H9 (cell line): ENCODE data around the gene ZSWIM2. TPM values are rescaled to one million over a fixed set of nuclear protein-coding genes. Genes with fewer than 3 reads are reported as not detected.

Source experiments
- DNase-seq: peaks from one replicate; pipeline ENCODE4 v3.0.0-alpha.2; 2017
- H2AFZ ChIP-seq: one replicate; pipeline ENCODE4 v1.6.1; 2013; ENCODE audit warnings: mild to moderate bottlenecking, low read length, control low read depth, moderate library complexity
- H2AK5ac ChIP-seq: 2 replicates; pipeline ENCODE4 v1.6.1; 2013; ENCODE audit warnings: low read length, control low read depth, mixed read lengths; ENCODE audit not compliant: insufficient read length
- H2BK120ac ChIP-seq: one replicate; pipeline ENCODE4 v1.6.1; 2013; ENCODE audit warnings: low read depth, mild to moderate bottlenecking, low read length, control low read depth, inconsistent platforms; ENCODE audit not compliant: poor library complexity, severe bottlenecking
- H2BK12ac ChIP-seq: 2 replicates; pipeline ENCODE4 v1.6.1; 2013; ENCODE audit warnings: low read length, control low read depth, mixed read lengths, low read depth; ENCODE audit not compliant: insufficient read length
- H2BK15ac ChIP-seq: 2 replicates; pipeline ENCODE4 v1.6.1; 2013; ENCODE audit warnings: low read depth, low read length, control low read depth
- H2BK20ac ChIP-seq: one replicate; pipeline ENCODE4 v1.6.1; 2013; ENCODE audit warnings: low read depth, mild to moderate bottlenecking, low read length, control low read depth, inconsistent platforms; ENCODE audit not compliant: poor library complexity, severe bottlenecking
- H2BK5ac ChIP-seq: 2 replicates; pipeline ENCODE4 v1.6.1; 2013; ENCODE audit warnings: low read length, control low read depth, mixed read lengths; ENCODE audit not compliant: insufficient read length
- H3K14ac ChIP-seq: 2 replicates; pipeline ENCODE4 v1.6.1; 2013; ENCODE audit warnings: low read length, control low read depth; ENCODE audit not compliant: insufficient read depth
- H3K18ac ChIP-seq: 2 replicates; pipeline ENCODE4 v1.6.1; 2013; ENCODE audit warnings: low read depth, mild to moderate bottlenecking, mixed read lengths, low read length, control low read depth; ENCODE audit not compliant: insufficient read length
- H3K23ac ChIP-seq: 2 replicates; pipeline ENCODE4 v1.6.1; 2013; ENCODE audit warnings: low read length, control low read depth, mixed read lengths, low read depth; ENCODE audit not compliant: insufficient read length
- H3K23me2 ChIP-seq: 2 replicates; pipeline ENCODE4 v1.6.1; 2013; ENCODE audit warnings: low read depth, mild to moderate bottlenecking, mixed read lengths, low read length, control low read depth; ENCODE audit not compliant: insufficient read length, poor library complexity, severe bottlenecking
- H3K27ac ChIP-seq: 2 replicates; pipeline ENCODE4 v1.5.1; 2013; ENCODE audit warnings: low read length, control low read depth, mixed read lengths, low read depth; ENCODE audit not compliant: insufficient read length
- H3K27me3 ChIP-seq: 2 replicates; pipeline ENCODE4 v1.6.1; 2013; ENCODE audit warnings: low read length, control low read depth, inconsistent platforms; ENCODE audit not compliant: insufficient read depth
- H3K4ac ChIP-seq: 2 replicates; pipeline ENCODE4 v1.6.1; 2013; ENCODE audit warnings: low read depth, mild to moderate bottlenecking, control low read depth, inconsistent platforms, low read length, moderate library complexity
- H3K4me1 ChIP-seq: 2 replicates; pipeline ENCODE4 v1.6.1; 2013; ENCODE audit warnings: low read length, control low read depth, inconsistent platforms; ENCODE audit not compliant: insufficient read depth
- H3K4me2 ChIP-seq: 2 replicates; pipeline ENCODE4 v1.6.1; 2013; ENCODE audit warnings: low read length, control low read depth, mixed read lengths; ENCODE audit not compliant: insufficient read length, insufficient read depth
- H3K56ac ChIP-seq: 2 replicates; pipeline ENCODE4 v1.6.1; 2013; ENCODE audit warnings: low read depth, mild to moderate bottlenecking, mixed read lengths, low read length, control low read depth; ENCODE audit not compliant: insufficient read length
- H3K79me1 ChIP-seq: 2 replicates; pipeline ENCODE4 v1.6.1; 2013; ENCODE audit warnings: low read depth, mild to moderate bottlenecking, moderate library complexity, low read length, control low read depth, inconsistent platforms; ENCODE audit not compliant: insufficient read depth, poor library complexity, severe bottlenecking
- H3K79me2 ChIP-seq: 2 replicates; pipeline ENCODE4 v1.6.1; 2013; ENCODE audit warnings: low read length, control low read depth, inconsistent platforms; ENCODE audit not compliant: insufficient read depth
- H3K9ac ChIP-seq: 2 replicates; pipeline ENCODE4 v1.6.1; 2013; ENCODE audit warnings: low read length, control low read depth, mixed read lengths; ENCODE audit not compliant: insufficient read length; ENCODE audit errors: extremely low read depth
- H3K9me3 ChIP-seq: one replicate; pipeline ENCODE4 v1.6.1; 2013; ENCODE audit warnings: low read depth, low read length, inconsistent platforms; ENCODE audit not compliant: control insufficient read depth
- H3T11ph ChIP-seq: one replicate; pipeline ENCODE4 v1.6.1; 2013; ENCODE audit warnings: mild to moderate bottlenecking, low read length, control low read depth, inconsistent platforms
- H4K20me1 ChIP-seq: one replicate; pipeline ENCODE4 v1.6.1; 2013; ENCODE audit not compliant: control insufficient read depth, insufficient read length, insufficient read depth
- H4K5ac ChIP-seq: 2 replicates; pipeline ENCODE4 v1.6.1; 2013; ENCODE audit warnings: low read depth, mild to moderate bottlenecking, mixed read lengths, low read length, control low read depth; ENCODE audit not compliant: insufficient read length
- H4K8ac ChIP-seq: replicated peaks from 2 replicates; pipeline ENCODE4 v1.6.1; 2013; ENCODE audit warnings: low read length, control low read depth, mixed read lengths, low read depth; ENCODE audit not compliant: insufficient read length
- H4K91ac ChIP-seq: 2 replicates; pipeline ENCODE4 v1.6.1; 2013; ENCODE audit warnings: low read depth, mild to moderate bottlenecking, moderate library complexity, mixed read lengths, low read length, control low read depth; ENCODE audit not compliant: insufficient read length
- H3K27ac Mint-ChIP-seq, 3 experiments: 2 replicates in 2 of 3; 3 replicates in 1 of 3; pipeline ENCODE4 v1.8.0; 2020 to 2021; ENCODE audit warnings: mixed read lengths in 3 of 3, mild to moderate bottlenecking in 1 of 3, moderate library complexity in 1 of 3
- H3K27me3 Mint-ChIP-seq: 2 replicates; pipeline ENCODE4 v1.8.0; 2021; ENCODE audit warnings: low read depth, mild to moderate bottlenecking, moderate library complexity, mixed read lengths
- H3K36me3 Mint-ChIP-seq, 3 experiments: 2 replicates in 2 of 3; 3 replicates in 1 of 3; pipeline ENCODE4 v1.8.0; 2020 to 2021; ENCODE audit warnings: low read depth in 3 of 3, mixed read lengths in 3 of 3; ENCODE audit not compliant: insufficient read depth in 1 of 3
- H3K4me1 Mint-ChIP-seq, 2 experiments: 2 replicates each; pipeline ENCODE4 v1.8.0; 2020; ENCODE audit warnings: mixed read lengths in 2 of 2
- H3K4me3 Mint-ChIP-seq, 2 experiments: 2 replicates in 1 of 2; 3 replicates in 1 of 2; pipeline ENCODE4 v1.8.0; 2020 to 2021; ENCODE audit warnings: mild to moderate bottlenecking in 2 of 2, mixed read lengths in 2 of 2, moderate library complexity in 1 of 2
- H3K9me3 Mint-ChIP-seq, 2 experiments: 2 replicates in 1 of 2; 3 replicates in 1 of 2; pipeline ENCODE4 v1.8.0; 2020; ENCODE audit warnings: mild to moderate bottlenecking in 2 of 2, mixed read lengths in 2 of 2, moderate library complexity in 1 of 2
- WGBS: extraction: QIAGEN DNeasy Blood & Tissue Kit; methylation state at CpG from one replicate; pipeline ENCODE4 v1.1.7; 2013; ENCODE audit warnings: missing lambda C conversion rate, low lambda C conversion rate, mixed read lengths; ENCODE audit not compliant: insufficient read length; ENCODE audit errors: extremely low coverage; 5-methylcytosine and 5-hydroxymethylcytosine counted together
- total RNA-seq: library from RNA; stranded (reverse); gene quantifications from 2 replicates; pipeline ENCODE4 v1.2.1, GENCODE V29; 2021
- TF ChIP-seq, protein P1 (sequence below): fragments of 200-600 bp; sonication (generic); conservative IDR thresholded peaks from 3 replicates; pipeline ENCODE4 v1.8.0; 2021; ENCODE audit warnings: antibody characterized with exemption, mild to moderate bottlenecking

ZSWIM2 gene
- total RNA-seq, 1 experiment from 2014 or later, result not detected

DNA sequence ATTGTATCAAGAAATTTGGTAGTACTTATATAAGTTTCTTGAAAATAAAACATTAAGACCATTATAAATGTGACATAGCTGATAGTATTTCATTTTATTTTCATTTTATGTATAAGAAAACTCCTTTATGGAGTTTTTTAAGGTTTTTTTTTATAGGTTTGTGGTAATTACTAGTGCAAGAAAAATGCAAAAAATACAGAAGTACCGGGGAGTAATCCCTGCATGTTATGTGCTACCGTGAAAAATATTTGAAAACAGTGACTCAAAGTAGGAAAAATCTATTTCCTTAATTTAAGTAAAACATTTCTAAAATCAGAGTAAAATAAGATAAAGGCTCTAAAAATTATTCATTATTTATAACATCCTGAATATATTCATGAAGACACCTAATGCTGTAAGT, 21.6 kb downstream of the ZSWIM2 start:
- Mint-ChIP-seq H3K27ac (no peak overlapping the region), H3K27me3 (no peaks in the 10 kb centered on the region), H3K9me3 (no peaks in the 10 kb centered on the region), H3K36me3 (no peaks in the 10 kb centered on the region), H3K4me3 (no peak overlapping the region), H3K4me1 (no peaks in the 10 kb centered on the region)
- WGBS, result no CpG with 5 or more reads among the region's 2 CpGs
- H4K5ac ChIP-seq, result no peak overlapping the region
- H3K9ac ChIP-seq, result no peak overlapping the region
- H2AFZ ChIP-seq, result no peak overlapping the region
- no peaks in the 10 kb centered on the region for H3K79me1 ChIP-seq
- DNase-seq, result no peak
- H2BK15ac ChIP-seq, result no peak overlapping the region
- no peak overlapping the region for H2BK12ac ChIP-seq
- no peaks in the 10 kb centered on the region for H3K79me2 ChIP-seq
- no peaks in the 10 kb centered on the region for H3K27me3 ChIP-seq
- H3K9me3 ChIP-seq, result no peaks in the 10 kb centered on the region
- no peak overlapping the region for H3T11ph ChIP-seq
- H4K20me1 ChIP-seq, result no peaks in the 10 kb centered on the region
- H2BK120ac ChIP-seq, result no peak overlapping the region
- TF ChIP-seq, protein P1, sequence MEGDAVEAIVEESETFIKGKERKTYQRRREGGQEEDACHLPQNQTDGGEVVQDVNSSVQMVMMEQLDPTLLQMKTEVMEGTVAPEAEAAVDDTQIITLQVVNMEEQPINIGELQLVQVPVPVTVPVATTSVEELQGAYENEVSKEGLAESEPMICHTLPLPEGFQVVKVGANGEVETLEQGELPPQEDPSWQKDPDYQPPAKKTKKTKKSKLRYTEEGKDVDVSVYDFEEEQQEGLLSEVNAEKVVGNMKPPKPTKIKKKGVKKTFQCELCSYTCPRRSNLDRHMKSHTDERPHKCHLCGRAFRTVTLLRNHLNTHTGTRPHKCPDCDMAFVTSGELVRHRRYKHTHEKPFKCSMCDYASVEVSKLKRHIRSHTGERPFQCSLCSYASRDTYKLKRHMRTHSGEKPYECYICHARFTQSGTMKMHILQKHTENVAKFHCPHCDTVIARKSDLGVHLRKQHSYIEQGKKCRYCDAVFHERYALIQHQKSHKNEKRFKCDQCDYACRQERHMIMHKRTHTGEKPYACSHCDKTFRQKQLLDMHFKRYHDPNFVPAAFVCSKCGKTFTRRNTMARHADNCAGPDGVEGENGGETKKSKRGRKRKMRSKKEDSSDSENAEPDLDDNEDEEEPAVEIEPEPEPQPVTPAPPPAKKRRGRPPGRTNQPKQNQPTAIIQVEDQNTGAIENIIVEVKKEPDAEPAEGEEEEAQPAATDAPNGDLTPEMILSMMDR, result no peak
- H4K8ac ChIP-seq, result no peak overlapping the region
- no peak overlapping the region for H2BK5ac ChIP-seq
- no peak overlapping the region for H2BK20ac ChIP-seq
- no peak overlapping the region for H3K14ac ChIP-seq
- no peak overlapping the region for H3K27ac ChIP-seq
- no peak overlapping the region for H4K91ac ChIP-seq
- no peak overlapping the region for H3K23ac ChIP-seq
- H3K23me2 ChIP-seq, result no peaks in the 10 kb centered on the region
- H2AK5ac ChIP-seq, result no peak overlapping the region
- no peak overlapping the region for H3K4ac ChIP-seq
- no peak overlapping the region for H3K18ac ChIP-seq
- H3K4me2 ChIP-seq, result no peak overlapping the region
- H3K56ac ChIP-seq, result no peak overlapping the region
- no peaks in the 10 kb centered on the region for H3K4me1 ChIP-seq
